GM18526 (cell line): ENCODE measurements around the gene HSF5.

Experiments used
- POLR2A ChIP-seq: IDR thresholded peaks from 3 replicates; pipeline ENCODE4 v1.6.1; 2011; ENCODE audit not compliant: insufficient read length; ENCODE audit errors: extremely low read depth

HSF5 gene

DNA sequence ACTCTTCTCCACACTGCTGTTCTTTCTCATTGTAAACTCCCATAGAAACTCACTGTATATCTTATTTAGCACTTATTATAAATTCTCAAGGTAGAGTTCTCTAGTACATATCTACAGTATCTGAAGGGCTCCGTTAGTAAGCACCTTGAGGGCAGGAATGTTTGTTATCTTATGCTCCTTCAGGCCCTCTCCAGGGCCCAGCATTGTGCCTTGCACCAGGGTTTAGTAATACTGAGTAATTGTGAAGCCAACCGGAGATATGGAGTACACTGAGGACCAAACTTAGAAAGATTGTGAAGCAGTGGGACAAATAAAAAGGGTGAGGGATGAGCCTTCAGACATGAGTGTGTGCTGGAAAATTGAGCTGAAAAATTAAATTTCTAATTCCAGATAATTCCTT, 97.3 kb downstream of the HSF5 start:
- TF ChIP-seq POLR2A: no peak

DNA sequence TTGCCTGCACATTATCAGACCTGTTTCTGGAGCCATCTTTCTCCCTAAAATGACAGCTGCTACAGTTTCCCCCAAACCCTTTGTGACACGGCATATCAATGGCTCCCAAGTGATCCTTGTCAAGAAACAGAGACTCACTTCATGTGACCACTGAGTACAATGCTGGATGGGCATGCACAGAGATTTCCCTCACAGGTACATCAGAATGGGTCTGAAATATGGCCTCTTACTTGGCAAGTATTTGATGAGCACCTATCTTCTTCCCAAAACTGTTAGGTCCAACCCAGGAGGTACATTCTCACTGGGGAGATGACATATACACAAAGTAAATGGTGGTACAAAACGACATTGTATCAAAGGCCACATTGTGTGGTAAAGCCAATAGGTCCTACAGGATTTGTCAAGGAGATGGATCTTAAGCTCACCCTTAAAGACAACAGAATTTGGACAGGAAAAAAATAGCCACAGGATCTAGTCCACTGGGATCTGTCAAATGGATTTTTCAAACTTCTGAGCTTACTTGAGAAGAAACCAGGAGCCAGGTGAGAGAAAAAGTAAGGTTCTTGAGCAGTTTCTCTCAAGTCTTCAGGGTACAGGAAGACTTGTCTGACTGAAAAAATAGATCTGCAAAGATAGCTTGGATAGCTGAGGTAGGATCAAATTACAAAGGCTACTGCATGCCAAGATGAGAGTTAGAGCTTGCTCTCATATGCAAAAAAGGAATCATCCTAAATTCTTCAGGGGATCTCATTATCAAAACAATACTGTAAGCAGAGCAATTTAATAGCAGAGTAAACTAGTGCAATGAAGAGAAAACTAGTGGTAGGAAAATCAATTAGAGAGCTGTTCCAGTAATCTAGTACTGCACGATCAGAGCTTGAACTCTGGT, 99.7 kb downstream of the HSF5 start:
- TF ChIP-seq POLR2A: no peak

DNA sequence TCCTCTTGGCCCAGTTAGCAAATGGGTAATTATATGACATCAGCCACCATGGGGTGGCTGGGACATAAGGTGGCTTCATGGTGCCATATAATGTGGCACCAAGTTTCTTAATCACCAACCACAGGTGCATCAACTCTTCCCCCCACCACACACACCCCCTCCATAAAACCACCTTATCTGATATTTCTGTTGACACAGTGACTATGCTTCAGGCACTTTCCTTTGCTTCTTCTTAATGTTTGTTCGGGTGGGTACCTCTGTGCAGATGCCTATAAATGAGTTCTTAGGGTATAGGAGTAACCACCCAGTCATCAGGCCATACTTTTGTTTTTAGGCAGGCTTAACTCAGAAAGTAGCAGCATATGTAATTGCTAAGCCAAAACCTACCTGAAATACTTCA, 100.4 kb downstream of the HSF5 start:
- no peak for TF ChIP-seq POLR2A

DNA sequence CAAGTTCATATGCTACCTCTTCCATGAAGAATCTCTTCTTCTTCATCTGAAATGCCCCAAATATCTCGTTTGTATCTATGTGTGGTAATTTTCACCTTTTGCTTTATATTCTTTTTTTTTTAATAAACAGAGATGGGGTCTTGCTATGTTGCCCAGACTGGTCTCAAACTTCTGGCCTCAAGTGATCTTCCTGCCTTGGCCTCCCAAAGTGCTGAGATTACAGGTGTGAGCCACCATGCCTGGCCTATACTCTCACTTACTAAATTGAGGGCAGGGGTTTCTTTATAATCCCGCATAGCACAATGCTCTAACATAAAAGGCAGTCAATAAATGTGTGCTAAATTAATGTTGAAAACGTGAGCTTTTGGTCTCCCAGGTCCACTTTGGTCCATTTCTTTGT, 101.5 kb downstream of the HSF5 start:
- no peak for TF ChIP-seq POLR2A

DNA sequence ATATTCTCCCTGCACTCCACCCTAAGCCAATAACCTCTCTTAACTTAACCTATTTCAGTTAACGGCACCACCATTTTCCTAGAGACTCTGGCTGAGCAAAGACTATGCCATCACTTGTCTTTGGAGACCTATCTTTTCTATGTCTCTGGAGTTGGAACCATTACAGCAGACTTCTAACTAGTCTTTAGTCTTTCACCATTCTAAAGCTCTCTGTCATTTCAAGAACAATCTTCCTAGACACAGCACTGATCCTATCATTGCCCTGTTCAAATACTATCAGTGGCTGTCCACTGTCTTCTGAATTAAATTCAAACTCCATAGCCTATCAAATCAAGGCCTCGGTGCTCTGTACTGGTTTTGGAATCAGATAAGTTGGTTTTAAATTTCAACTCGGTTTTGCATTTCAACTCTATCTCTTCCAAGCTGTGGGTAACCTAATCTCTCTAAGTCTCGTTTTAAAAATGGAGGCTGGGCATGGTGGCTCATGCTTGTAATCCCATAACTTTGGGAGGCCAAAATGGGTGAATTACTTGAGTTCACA, 102.8 kb downstream of the HSF5 start:
- TF ChIP-seq POLR2A: no peak

DNA sequence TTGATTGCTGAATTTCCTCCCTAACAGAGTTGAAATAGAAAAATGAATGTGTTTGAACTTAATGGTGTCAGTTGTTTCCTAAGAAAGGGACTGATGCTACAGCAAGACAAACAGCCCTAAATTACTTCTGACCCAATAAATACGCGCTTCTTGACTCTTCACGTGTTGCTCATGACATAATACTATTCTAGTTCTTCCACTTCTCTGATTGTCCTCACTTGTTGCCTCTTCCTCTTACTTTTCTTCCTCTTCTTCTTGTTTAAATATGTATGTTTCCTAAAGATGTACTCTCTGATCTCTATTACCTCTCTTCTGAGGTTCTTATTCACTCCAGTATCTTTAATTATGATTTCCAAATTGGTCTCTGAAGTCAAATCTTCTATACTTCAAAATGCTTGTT, 103.3 kb downstream of the HSF5 start:
- TF ChIP-seq POLR2A: no peak

DNA sequence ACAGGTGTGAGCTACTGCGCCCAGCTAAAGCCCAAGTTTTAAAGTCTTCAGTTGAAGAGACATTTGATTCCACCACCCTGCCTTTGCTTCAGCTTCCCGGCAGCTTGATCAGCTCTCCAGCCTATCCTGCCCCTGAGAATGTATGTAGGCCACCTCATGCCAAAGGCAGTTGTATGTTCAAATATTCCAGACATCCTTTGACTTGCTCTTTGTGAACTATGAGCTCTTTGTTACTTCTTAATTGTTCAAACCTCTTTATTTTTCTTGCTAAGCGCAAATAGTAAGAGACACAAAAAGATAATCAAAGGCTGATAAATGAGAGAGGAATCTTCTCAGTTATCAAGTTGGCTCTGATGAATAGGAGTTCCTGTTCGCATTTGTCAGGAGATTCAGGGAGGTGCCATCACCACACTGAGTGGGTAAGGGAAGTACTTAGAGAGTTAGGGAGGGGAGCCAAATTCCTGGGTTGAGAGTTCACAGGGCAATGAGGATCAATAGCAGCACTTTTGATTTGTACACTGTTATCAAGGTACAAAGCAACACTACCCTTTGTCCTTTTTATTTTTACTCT, 104.2 kb downstream of the HSF5 start:
- no peak for TF ChIP-seq POLR2A

DNA sequence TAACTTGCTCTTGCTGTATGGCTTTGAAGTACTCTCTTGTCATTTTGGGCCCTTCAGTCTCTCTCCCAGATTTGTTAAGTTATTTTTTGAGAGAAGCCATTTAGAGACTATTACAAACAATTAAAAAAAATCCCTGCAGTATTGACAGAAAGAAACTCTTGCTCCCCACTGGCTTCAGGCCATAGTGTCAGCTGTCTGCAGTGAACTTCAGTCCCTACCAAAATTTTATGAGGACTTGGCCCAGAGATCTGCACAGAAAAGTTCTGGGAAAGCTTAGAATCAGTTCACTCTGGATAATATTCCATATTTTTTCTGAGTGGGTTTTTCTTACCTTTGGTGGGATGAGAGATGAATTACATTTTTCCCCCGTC, 105.4 kb downstream of the HSF5 start:
- TF ChIP-seq POLR2A: no peak

DNA sequence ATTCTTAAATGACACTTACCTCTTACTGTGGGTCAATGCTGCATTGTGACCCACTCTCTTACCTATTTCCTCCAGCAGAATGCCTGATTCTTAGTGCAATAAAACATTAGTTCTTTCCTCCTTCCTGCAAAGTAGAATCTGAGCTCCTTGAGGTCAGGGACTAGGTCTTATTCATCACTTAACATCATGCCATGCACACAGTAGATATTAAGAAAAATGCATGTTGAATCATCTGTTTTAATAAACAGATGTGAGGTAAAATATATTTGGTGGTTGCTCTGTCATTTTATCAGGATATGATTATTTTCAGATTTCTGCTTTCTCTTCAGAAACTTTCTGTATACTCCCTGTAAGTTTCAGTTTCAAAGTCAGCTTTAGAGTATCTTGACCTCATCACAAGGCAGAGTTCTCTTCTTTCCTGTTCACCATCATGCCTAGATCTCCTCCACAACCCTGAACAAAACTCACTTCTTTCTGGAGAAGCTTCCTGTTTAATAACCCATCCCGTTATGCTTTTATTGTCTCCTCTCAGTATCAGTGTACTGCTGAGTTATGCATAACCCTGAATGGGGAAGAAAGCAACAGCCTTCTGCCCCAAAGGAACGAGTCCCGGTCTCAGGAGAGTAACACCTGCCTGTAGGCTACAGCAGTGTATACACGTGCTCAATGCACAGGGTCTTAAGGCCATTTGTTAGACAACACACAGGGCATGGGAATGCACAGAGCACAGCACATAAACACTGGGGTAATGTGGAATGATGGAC, 105.9 kb downstream of the HSF5 start:
- TF ChIP-seq POLR2A: no peak

DNA sequence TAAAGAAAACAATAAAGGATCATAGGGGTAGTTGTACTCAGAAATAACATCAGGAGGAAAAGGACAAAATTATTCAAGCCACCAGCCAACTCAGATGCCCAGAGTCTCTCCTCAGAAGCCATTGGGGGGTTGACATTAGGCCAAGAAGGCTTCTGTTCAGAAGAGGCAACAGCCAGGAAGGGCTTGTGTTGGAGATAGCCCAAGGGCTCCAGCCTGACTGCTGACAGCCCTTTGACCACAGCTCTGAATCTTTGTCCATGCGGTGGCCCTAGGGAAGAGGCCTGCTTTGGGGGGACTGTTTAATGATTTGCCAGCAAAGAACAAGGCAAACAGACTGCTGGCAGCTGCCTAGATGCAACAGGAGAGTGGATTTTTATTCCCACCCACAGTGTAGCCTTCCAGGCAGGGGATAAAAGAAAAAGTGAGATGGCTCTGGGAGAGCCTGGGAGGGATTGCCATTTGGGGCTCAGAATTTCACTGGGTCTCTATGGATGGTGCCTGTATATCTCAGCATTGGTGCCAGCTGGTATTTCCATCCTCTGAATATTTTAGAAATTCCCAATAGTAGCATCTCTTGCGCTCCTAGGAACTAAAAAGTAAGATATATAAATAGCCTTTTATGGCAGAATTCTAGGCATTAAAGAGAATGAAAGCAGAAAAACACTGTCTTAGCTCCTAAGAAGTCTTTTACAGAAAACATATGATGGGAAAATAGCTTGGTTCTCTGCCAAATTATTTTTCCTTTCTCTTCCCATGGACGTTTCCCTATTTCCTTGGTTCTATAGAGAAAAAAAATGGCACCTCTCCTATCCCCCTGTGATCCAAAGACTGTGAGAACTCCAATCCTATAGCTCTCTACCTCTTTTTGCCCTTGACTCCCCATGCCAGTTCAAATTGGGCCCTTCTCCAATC, 106.8 kb downstream of the HSF5 start:
- TF ChIP-seq POLR2A: no peak

DNA sequence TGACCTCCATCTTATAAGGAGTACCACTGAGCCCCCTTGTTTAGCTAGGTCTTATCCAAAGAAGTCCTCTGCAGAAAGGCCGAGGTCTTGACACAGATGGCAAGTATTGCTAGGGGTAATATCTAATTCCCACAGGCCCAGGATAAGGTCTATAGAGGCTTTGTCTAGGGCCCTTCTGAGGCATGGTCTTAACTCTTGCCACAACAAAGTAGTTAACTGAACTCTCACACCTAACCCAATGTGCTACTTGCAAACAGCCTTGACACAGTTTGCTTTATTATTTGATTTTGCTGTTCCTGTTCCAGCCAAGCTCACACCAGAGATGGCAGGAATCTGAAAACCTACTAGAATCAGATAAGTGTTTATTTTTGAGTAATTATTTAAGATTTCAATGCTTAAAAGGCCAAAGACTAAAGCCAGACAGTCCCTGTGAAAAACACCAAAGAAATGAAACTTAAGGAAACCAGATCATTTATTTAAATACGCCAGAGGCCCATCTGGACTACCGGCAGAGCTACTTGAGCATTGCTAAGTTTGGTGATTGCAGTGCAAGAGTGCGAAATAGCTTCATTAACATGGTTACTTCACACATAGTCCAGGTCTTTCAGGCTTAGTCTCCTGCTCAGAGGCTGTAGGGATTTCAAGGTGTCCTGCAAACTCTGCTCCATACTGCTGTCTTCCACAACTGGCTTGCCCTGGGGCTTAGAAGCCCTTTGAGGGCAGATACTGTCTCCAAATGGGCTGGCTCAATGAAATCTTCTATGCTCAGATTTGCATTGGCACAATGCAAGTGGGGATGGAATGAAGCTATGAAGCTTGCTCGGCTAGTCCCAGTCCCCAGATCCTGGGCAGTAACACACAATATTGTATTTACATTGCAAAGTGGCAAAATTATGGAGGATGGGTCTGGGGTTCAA, 107.7 kb downstream of the HSF5 start:
- no peak for TF ChIP-seq POLR2A

DNA sequence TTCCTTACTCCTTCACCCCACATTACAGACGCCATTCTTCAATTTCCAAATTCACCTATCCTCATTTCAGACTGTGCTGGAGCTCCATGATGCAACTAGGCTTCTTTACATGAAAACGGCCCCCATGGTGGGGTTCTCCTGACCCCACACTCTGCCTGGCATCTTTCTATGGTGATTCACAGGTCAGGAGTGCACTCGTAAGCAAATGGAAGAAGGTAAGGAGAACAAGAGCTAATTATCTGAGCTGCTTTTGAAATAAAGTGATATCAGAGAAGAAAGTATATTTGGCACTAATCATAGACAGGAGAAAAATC, 108.7 kb downstream of the HSF5 start:
- no peak for TF ChIP-seq POLR2A

DNA sequence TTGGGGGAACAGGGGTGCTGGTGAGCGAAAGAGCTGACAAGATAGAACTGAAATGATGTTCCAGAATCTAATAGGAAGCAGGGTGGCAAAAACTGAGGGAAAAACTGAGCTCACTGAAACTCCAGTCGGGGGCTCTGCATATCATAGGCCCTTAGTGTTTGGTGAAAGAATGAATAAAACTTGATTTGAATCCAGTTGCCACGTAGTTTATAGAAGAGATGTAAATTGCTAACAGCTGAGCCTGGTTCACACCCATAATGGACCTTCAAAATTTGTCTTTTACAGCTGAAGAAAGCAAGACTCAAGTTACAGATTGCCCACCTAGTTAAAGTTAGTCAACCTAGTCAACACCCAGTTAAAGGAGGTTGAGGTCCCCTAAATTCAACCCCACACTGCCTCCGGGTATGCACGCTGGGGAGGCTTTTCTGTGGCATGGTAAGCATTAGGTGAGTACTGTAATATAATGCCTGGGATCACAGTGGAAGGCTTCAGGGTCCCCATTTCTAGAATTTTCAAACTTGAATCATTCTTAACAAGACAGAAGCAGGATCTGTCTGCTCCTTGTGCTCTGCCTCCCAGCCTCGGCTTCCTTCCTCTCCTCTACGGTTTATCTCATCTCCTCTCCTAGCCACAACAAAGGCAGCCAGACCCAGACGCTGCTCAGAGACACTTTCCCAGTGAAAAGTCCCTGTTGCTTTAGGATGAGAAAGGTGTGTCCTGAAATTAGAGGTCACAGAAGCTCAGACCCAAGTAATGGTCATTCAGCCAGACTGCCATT, 109.3 kb downstream of the HSF5 start:
- TF ChIP-seq POLR2A: no peak
